Measurements from ENCODE around the gene SCGB3A1.

SCGB3A1 gene

GRCh38 chr5:180583738-180584137 lies 7.6 kb downstream of the SCGB3A1 start:
- no peak for DNase-seq

- no peak for DNase-seq
These were observed 10.6 kb downstream of the SCGB3A1 start for GRCh38 chr5:180580681-180581080.

- DNase-seq: no peak
These were observed 15.7 kb downstream of the SCGB3A1 start for GRCh38 chr5:180575571-180575970.

GRCh38 chr5:180568914-180569313 lies 22.4 kb downstream of the SCGB3A1 start:
- no peak for DNase-seq

- no peak for DNase-seq
These were observed 27.3 kb downstream of the SCGB3A1 start for GRCh38 chr5:180563994-180564393.

GRCh38 chr5:180558232-180558631 lies 33.1 kb downstream of the SCGB3A1 start:
- DNase-seq: no peak

GRCh38 chr5:180557217-180557809 lies 34.0 kb downstream of the SCGB3A1 start:
- DNase-seq: no peak

- DNase-seq: no peak
These were observed 36.0 kb downstream of the SCGB3A1 start for GRCh38 chr5:180555168-180555921.

GRCh38 chr5:180553530-180553929 lies 37.8 kb downstream of the SCGB3A1 start:
- DNase-seq: no peak

GRCh38 chr5:180548563-180548962 lies 42.7 kb downstream of the SCGB3A1 start:
- no peak for DNase-seq

- no peak for DNase-seq
These were observed 46.1 kb downstream of the SCGB3A1 start for GRCh38 chr5:180545248-180545647.

GRCh38 chr5:180541710-180542109 lies 49.6 kb downstream of the SCGB3A1 start:
- no peak for DNase-seq
